ENCODE data around the gene MYLK3.

Gene MYLK3

GRCh38 chr16:46727184-46727583 is 21.0 kb downstream of the MYLK3 start:
- no peak for DNase-seq (ENCODE audit: low read depth)

GRCh38 chr16:46721885-46722284 is 26.3 kb downstream of the MYLK3 start:
- no peak for DNase-seq (ENCODE audit: low read depth)

- DNase-seq (ENCODE audit: low read depth) = no peak
These were observed 27.5 kb downstream of the MYLK3 start for GRCh38 chr16:46720619-46721018.

- no peak for DNase-seq (ENCODE audit: low read depth)
These were observed 28.6 kb downstream of the MYLK3 start for GRCh38 chr16:46719528-46719927.

- no peak for DNase-seq (ENCODE audit: low read depth)
These were observed 29.9 kb downstream of the MYLK3 start for GRCh38 chr16:46718214-46718613.

GRCh38 chr16:46717692-46718091 is 30.5 kb downstream of the MYLK3 start:
- no peak for DNase-seq (ENCODE audit: low read depth)

GRCh38 chr16:46715769-46716305 is 32.3 kb downstream of the MYLK3 start:
- no peak for DNase-seq (ENCODE audit: low read depth)

- DNase-seq (ENCODE audit: low read depth) = no peak
These were observed 33.1 kb downstream of the MYLK3 start for GRCh38 chr16:46714797-46715591.

- no peak for DNase-seq (ENCODE audit: low read depth)
These were observed 34.5 kb downstream of the MYLK3 start for GRCh38 chr16:46713634-46714033.

GRCh38 chr16:46712911-46713310 is 35.2 kb downstream of the MYLK3 start:
- no peak for DNase-seq (ENCODE audit: low read depth)

GRCh38 chr16:46711106-46712058 is 36.8 kb downstream of the MYLK3 start:
- no peak for DNase-seq (ENCODE audit: low read depth)

- no peak for DNase-seq (ENCODE audit: low read depth)
These were observed 38.6 kb downstream of the MYLK3 start for GRCh38 chr16:46709469-46710005.

GRCh38 chr16:46706642-46707041 is 41.5 kb downstream of the MYLK3 start:
- no peak for DNase-seq (ENCODE audit: low read depth)

GRCh38 chr16:46702030-46702429 is 46.1 kb downstream of the MYLK3 start:
- DNase-seq (ENCODE audit: low read depth) = no peak

GRCh38 chr16:46701615-46702014 is 46.5 kb downstream of the MYLK3 start:
- no peak for DNase-seq (ENCODE audit: low read depth)

- DNase-seq (ENCODE audit: low read depth) = no peak
These were observed 48.1 kb downstream of the MYLK3 start for GRCh38 chr16:46700048-46700447.

GRCh38 chr16:46696957-46697356 is 51.2 kb downstream of the MYLK3 start:
- no peak for DNase-seq (ENCODE audit: low read depth)

GRCh38 chr16:46695937-46696336 is 52.2 kb downstream of the MYLK3 start:
- no peak for DNase-seq (ENCODE audit: low read depth)

GRCh38 chr16:46693598-46693997 is 54.5 kb downstream of the MYLK3 start:
- no peak for DNase-seq (ENCODE audit: low read depth)

- no peak for DNase-seq (ENCODE audit: low read depth)
These were observed 56.4 kb downstream of the MYLK3 start for GRCh38 chr16:46691726-46692125.

GRCh38 chr16:46690281-46691178 is 57.6 kb downstream of the MYLK3 start:
- no peak for DNase-seq (ENCODE audit: low read depth)
